Gastroesophageal sphincter (tissue), 4 donors: ENCODE measurements around the gene NOP16. TPM values are rescaled to one million over a fixed set of nuclear protein-coding genes. Genes with fewer than 3 reads are reported as not detected.

ENCODE experiments used
- ATAC-seq: fragments of 150-250 bp; one replicate; pipeline ENCODE4 v1.9.1; 2016; ENCODE audit warnings: mild to moderate bottlenecking, moderate library complexity
- H3K27ac ChIP-seq, 4 donors: fragments of 200-600 bp; sonication (generic) in 3 of 4; 1 replicate in 3 of 4; 2 replicates in 1 of 4; pipeline ENCODE4 v1.5.1; 2016 to 2019
- H3K27me3 ChIP-seq: fragments of 200-600 bp; sonication (generic); one replicate; pipeline ENCODE4 v1.5.1; 2019
- H3K36me3 ChIP-seq, 2 donors: fragments of 200-600 bp; sonication (generic); one replicate each; pipeline ENCODE4 v1.5.1; 2019; ENCODE audit warnings: control low read depth in 1 of 2
- H3K4me1 ChIP-seq, 3 donors: fragments of 200-600 bp; sonication (generic); 1 replicate in 2 of 3; 2 replicates in 1 of 3; pipeline ENCODE4 v1.5.1; 2016 to 2019; ENCODE audit warnings: control low read depth in 2 of 3
- H3K4me3 ChIP-seq, 2 donors: fragments of 200-600 bp; sonication (generic); one replicate each; pipeline ENCODE4 v1.5.1; 2019; ENCODE audit warnings: mild to moderate bottlenecking in 1 of 2, moderate library complexity in 1 of 2
- H3K9me3 ChIP-seq, 3 donors: fragments of 200-600 bp; sonication (generic); one replicate each; pipeline ENCODE4 v1.5.1; 2017 to 2019; ENCODE audit warnings: control low read depth in 2 of 3
- CTCF ChIP-seq, 4 experiments: fragments of 200-600 bp in 2 of 4; fragments of 450-650 bp in 2 of 4; sonication (generic) in 1 of 4; IDR thresholded peaks; one replicate each; pipeline ENCODE4 v1.5.1; 2017 to 2019; ENCODE audit warnings: antibody characterized with exemption in 4 of 4, mild to moderate bottlenecking in 2 of 4, moderate library complexity in 2 of 4
- EP300 ChIP-seq: sonication (generic); formaldehyde crosslinking; IDR thresholded peaks from one replicate; pipeline ENCODE4 v1.6.1; 2017; ENCODE audit warnings: antibody characterized with exemption, mild to moderate bottlenecking
- POLR2A ChIP-seq, 2 donors: fragments of 450-650 bp; IDR thresholded peaks; one replicate each; pipeline ENCODE4 v1.6.1; 2017; ENCODE audit warnings: antibody characterized with exemption in 2 of 2, mild to moderate bottlenecking in 2 of 2, moderate library complexity in 1 of 2
- POLR2AphosphoS5 ChIP-seq: sonication (generic); formaldehyde crosslinking; IDR thresholded peaks from one replicate; pipeline ENCODE4 v1.6.1; 2017; ENCODE audit warnings: antibody characterized with exemption
- WGBS, 2 donors: methylation state at CpG; one replicate each; pipeline ENCODE4 v1.1.5; 2018; ENCODE audit warnings: low coverage in 1 of 2; 5-methylcytosine and 5-hydroxymethylcytosine counted together
- total RNA-seq, 4 donors: library from RNA; depleted of rRNA; stranded (reverse); fragments of >200 nt; gene quantifications; one replicate each; pipeline ENCODE4 v1.1.0, GENCODE V29; 2016

NOP16 gene
- total RNA-seq, 4 donors from 2014 or later = 9.1 to 22.3 (median 14.3) TPM

DNA sequence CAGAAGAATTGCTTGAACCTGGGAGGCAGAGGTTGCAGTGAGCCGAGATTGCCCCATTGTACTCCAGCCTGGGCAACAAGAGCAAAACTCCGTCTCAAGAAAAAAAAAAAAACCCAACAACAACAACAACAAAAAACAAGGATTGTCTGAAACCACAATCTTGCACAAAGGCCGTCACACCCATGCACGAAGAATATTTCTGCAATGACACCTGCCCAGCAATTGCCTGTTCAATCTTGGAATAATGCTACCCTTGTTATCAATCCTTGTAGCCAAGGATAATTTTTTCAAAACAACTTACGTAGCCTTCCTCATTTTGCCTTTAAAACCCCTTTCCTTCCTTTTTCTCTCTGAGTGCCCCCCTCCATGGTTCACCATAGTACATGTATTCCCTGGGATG is 31.7 kb upstream of the NOP16 start:
- peaks cover 0 to 16% (median 8%) of the 10 kb centered on the region in 3 donors for H3K4me1 ChIP-seq
- no peaks in the 10 kb centered on the region for H3K27me3 ChIP-seq
- H3K9me3 ChIP-seq = no peaks in the 10 kb centered on the region
- H3K27ac ChIP-seq = no peak overlapping the region
- no peaks in the 10 kb centered on the region for H3K36me3 ChIP-seq
- no peak for ATAC-seq
- TF ChIP-seq CTCF (IDR thresholded peaks at IDR 0.05) = no peak
- TF ChIP-seq EP300 = no peak
- TF ChIP-seq POLR2A (IDR thresholded peaks at IDR 0.05) = no peak
- no peak for TF ChIP-seq POLR2AphosphoS5
- H3K4me3 ChIP-seq = no peak overlapping the region
- WGBS, 2 donors = 80 to 88% methylated on average over 3 to 5 of the region's 5 CpGs

- no peak for ATAC-seq
- TF ChIP-seq POLR2AphosphoS5 (no peak), CTCF (IDR thresholded peaks at IDR 0.05) (no peak), EP300 (no peak), POLR2A (IDR thresholded peaks at IDR 0.05) (no peak)
- WGBS, 2 donors = 82 to 91% methylated on average over 6 to 9 of the region's 9 CpGs
- Histone ChIP-seq H3K27ac (no peak overlapping the region), H3K36me3 (no peaks in the 10 kb centered on the region), H3K27me3 (no peaks in the 10 kb centered on the region), H3K9me3 (no peaks in the 10 kb centered on the region), H3K4me3 (no peak overlapping the region), H3K4me1 (peaks cover 0 to 34% (median 19%) of the 10 kb centered on the region in 3 donors)
These were observed 29.9 kb upstream of the NOP16 start for GRCh38 chr5:176418251-176418650.

GRCh38 chr5:176416965-176417364 is 28.6 kb upstream of the NOP16 start:
- H3K27ac ChIP-seq = peak overlapping the region; percentile 14 to 97 (median 93)
- peak overlapping the region in 1 of 2 donors; percentile 97 for H3K4me3 ChIP-seq
- H3K9me3 ChIP-seq = no peaks in the 10 kb centered on the region
- TF ChIP-seq CTCF (IDR thresholded peaks at IDR 0.05) = no peak
- no peak for TF ChIP-seq POLR2A (IDR thresholded peaks at IDR 0.05)
- no peak for TF ChIP-seq POLR2AphosphoS5
- no peaks in the 10 kb centered on the region for H3K27me3 ChIP-seq
- ATAC-seq = no peak
- WGBS, 2 donors = 40 to 73% methylated on average over 5 to 11 of the region's 11 CpGs
- H3K36me3 ChIP-seq = no peaks in the 10 kb centered on the region
- H3K4me1 ChIP-seq = peaks cover 0 to 47% (median 29%) of the 10 kb centered on the region in 3 donors

DNA sequence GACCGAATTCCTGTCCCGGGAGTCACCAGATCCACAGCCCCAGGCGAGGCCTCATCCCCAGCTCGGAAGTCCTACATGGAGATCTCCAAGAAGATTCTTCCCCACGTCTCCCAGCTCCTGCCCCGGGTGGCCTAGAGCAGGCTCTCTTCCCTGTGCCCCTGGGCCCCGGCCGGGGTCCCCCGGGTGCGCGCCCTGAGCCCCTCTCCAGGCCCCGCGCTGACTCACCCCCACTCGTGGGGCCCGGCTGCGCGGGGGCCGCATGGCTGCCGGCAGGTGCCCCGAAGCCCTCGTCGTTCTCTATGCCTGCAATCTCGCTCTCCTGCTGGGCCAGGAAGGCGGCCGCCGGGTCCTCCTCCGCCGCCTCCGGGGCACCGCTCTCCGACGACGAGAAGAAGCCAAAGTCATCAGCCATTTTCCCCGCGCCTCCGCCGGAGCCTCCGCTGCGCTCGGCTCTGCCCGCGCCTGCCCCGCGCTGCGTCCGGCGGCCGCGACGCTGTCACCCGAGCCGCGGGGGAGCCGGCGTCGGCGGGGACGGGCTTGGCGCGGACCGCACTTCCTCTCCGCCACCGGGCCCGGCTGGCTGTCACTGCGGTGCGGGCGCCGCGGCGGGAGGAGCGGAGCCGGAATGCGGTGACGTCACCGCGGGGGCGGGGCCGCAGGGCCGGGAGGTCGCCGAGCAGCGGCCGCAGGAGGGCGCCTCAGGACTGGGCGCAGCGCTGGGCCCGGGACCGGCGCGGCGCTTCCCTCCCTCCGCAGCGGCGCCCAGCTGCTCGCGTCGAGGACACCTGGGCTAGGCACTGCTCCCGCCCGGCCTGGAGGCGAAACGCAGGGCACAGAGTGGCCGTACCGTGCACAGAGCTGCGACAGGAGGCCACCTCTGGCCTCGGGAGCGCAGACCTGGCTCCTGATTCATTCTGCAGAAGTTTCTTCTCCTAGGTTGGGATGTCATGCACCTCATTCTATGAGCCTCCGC is 27.8 kb upstream of the NOP16 start, which contains the start of gene CLTB:
CLTB (minus strand) TSS at position 588 of the 973 bp plus-strand sequence; CDS start at position 412, 176 bp downstream.
- TF ChIP-seq POLR2AphosphoS5 (peak; percentile 86), EP300 (no peak), CTCF (IDR thresholded peaks at IDR 0.05) (peak in 3 of 4 experiments; percentile 90 to 95 (median 94)), POLR2A (IDR thresholded peaks at IDR 0.05) (peak; percentile 82 to 95)
- peak within 1 kb of the TSS; percentile 92 to 97 (median 94) for H3K27ac ChIP-seq
- H3K4me3 ChIP-seq = peak within 1 kb of the TSS; percentile 97
- no peaks in the 10 kb centered on the region for H3K27me3 ChIP-seq
- peaks cover 0 to 53% (median 32%) of the 10 kb centered on the region in 3 donors for H3K4me1 ChIP-seq
- 43% methylated on average over 1 of the region's 107 CpGs; no CpG with 5 or more reads in 1 of the 2 donors for WGBS, 2 donors
- no peaks in the 10 kb centered on the region for H3K36me3 ChIP-seq
- H3K9me3 ChIP-seq = no peaks in the 10 kb centered on the region
- ATAC-seq = peak; percentile 97
